Spleen (tissue), 11 donors: ENCODE data around the gene KLK3. TPM values are rescaled to one million over a fixed set of nuclear protein-coding genes. Genes with fewer than 3 reads are reported as not detected.

Experiments used
- DNase-seq: peaks from one replicate; pipeline ENCODE4 v3.0.0-alpha.2; 2020
- H3K27ac ChIP-seq, 8 donors: fragments of 200-600 bp; sonication (generic) in 7 of 8; 1 replicate in 4 of 8; 2 replicates in 4 of 8; pipeline versions ENCODE4 v1.5.0 to v1.8.0; 2016 to 2021; ENCODE audit warnings: inconsistent platforms in 4 of 8, mild to moderate bottlenecking in 4 of 8, moderate library complexity in 1 of 8
- H3K27me3 ChIP-seq, 7 donors: fragments of 200-600 bp; sonication (generic) in 6 of 7; replicated peaks in 1 of 7; 1 replicate in 4 of 7; 2 replicates in 3 of 7; pipeline versions ENCODE4 v1.5.0 to v1.8.0; 2016 to 2021; ENCODE audit warnings: inconsistent platforms in 3 of 7, mild to moderate bottlenecking in 1 of 7
- H3K36me3 ChIP-seq, 6 donors: fragments of 200-600 bp; sonication (generic) in 5 of 6; 1 replicate in 4 of 6; 2 replicates in 2 of 6; pipeline versions ENCODE4 v1.5.0 to v1.8.0; 2016 to 2021; ENCODE audit warnings: inconsistent platforms in 2 of 6
- H3K4me1 ChIP-seq, 6 donors: fragments of 200-600 bp; sonication (generic) in 5 of 6; 1 replicate in 3 of 6; 2 replicates in 3 of 6; pipeline versions ENCODE4 v1.5.0 to v1.8.0; 2016 to 2021; ENCODE audit warnings: inconsistent platforms in 3 of 6
- H3K4me3 ChIP-seq, 8 donors: fragments of 200-600 bp; sonication (generic) in 7 of 8; 1 replicate in 4 of 8; 2 replicates in 4 of 8; pipeline versions ENCODE4 v1.5.0 to v1.8.0; 2016 to 2021; ENCODE audit warnings: inconsistent platforms in 4 of 8, mild to moderate bottlenecking in 4 of 8, moderate library complexity in 2 of 8
- H3K9me3 ChIP-seq, 8 donors: fragments of 200-600 bp; sonication (generic) in 7 of 8; 1 replicate in 4 of 8; 2 replicates in 4 of 8; pipeline versions ENCODE4 v1.5.0 to v1.8.0; 2016 to 2021; ENCODE audit warnings: inconsistent platforms in 4 of 8
- CTCF ChIP-seq, 11 experiments: fragments of 200-600 bp in 7 of 11; fragments of 450-650 bp in 4 of 11; sonication (generic) in 4 of 11; IDR thresholded peaks in 8 of 11; conservative IDR thresholded peaks in 3 of 11; 1 replicate in 7 of 11; 2 replicates in 4 of 11; pipeline versions ENCODE4 v1.4.0 to v1.8.0; 2016 to 2021; ENCODE audit warnings: antibody characterized with exemption in 11 of 11, inconsistent platforms in 4 of 11, mild to moderate bottlenecking in 1 of 11
- POLR2A ChIP-seq, 3 donors: fragments of 450-650 bp; IDR thresholded peaks; one replicate each; pipeline ENCODE4 v1.5.1; 2017; ENCODE audit warnings: antibody characterized with exemption in 3 of 3, mild to moderate bottlenecking in 1 of 3
- POLR2AphosphoS5 ChIP-seq, 3 donors: sonication (generic); formaldehyde crosslinking; IDR thresholded peaks; one replicate each; pipeline ENCODE4 v1.5.1; 2017; ENCODE audit warnings: antibody characterized with exemption in 3 of 3
- WGBS, 5 donors: extraction: QIAGEN DNeasy Blood & Tissue Kit in 3 of 5; methylation state at CpG; one replicate each; pipeline versions ENCODE4 v1.1.5 to v1.1.7; 2013 to 2018; 5-methylcytosine and 5-hydroxymethylcytosine counted together
- intact Hi-C: fragments of 100-400 bp; cut with DNase I; formaldehyde crosslinking; loops from one replicate; pipeline ENCODE4 v1.15.0; 2023; ENCODE audit warnings: low total_unique reads
- polyA plus RNA-seq, 3 donors: library from polyadenylated mRNA; stranded (reverse); fragments of 200-250 nt; gene quantifications; one replicate each; pipeline ENCODE4 v1.2.1, GENCODE V29; 2013
- total RNA-seq, 7 donors: library from RNA; depleted of rRNA in 3 of 7; stranded (reverse); fragments of >200 nt in 3 of 7; fragmentation: NEBNext Ultra II Directional in 4 of 7; extraction: Animal tissue kit (Norgen Biotek cat#: 25700) in 4 of 7; gene quantifications; one replicate each; pipeline versions ENCODE4 v1.1.0 to v1.2.1, GENCODE V29; 2016 to 2021
- donor health status: healthy with polysubstance abuse.
- donor health status: DM: no; HTN: no; CAD: no; lungs with moderate emphysema.
- donor health status: DM: no; HTN: no; CAD: no.
- donor health status: Bipolar disorder and iron deficiency.
- donor health status: healthy.
- donor health status: DM: no; HTN: no; CAD: no.
- donor health status: DM: yes; HTN: yes; CAD: no.

Gene KLK3
- total and polyA plus RNA-seq, 10 donors, result 0.03 TPM; not detected in 9

GRCh38 chr19:50821248-50821612 lies 33.5 kb upstream of the KLK3 start:
- TF ChIP-seq POLR2A (IDR thresholded peaks at IDR 0.05) (no peak), CTCF (IDR thresholded peaks at IDR 0.05 in 8 of 11, conservative IDR thresholded peaks at IDR 0.05 in 3 of 11) (no peak), POLR2AphosphoS5 (IDR thresholded peaks at IDR 0.05) (no peak)
- Histone ChIP-seq H3K9me3 (no peaks in the 10 kb centered on the region), H3K4me3 (peak overlapping the region in 1 of 8 donors; percentile 44), H3K36me3 (no peaks in the 10 kb centered on the region), H3K4me1 (peaks cover 0 to 39% (median 23%) of the 10 kb centered on the region in 6 donors), H3K27me3 (peaks cover 0 to 84% (median 41%) of the 10 kb centered on the region in 7 donors), H3K27ac (peak overlapping the region in 3 of 8 donors; percentile 11 to 82 (median 21))
- intact Hi-C loops, result no loop called here
- 60 to 76% (median 64%) methylated on average over 4 of the region's 4 CpGs for WGBS, 5 donors
- DNase-seq, result no peak

- WGBS, 5 donors, result 64 to 71% (median 70%) methylated on average over 5 to 8 of the region's 8 CpGs
- TF ChIP-seq POLR2A (IDR thresholded peaks at IDR 0.05) (no peak), CTCF (IDR thresholded peaks at IDR 0.05 in 8 of 11, conservative IDR thresholded peaks at IDR 0.05 in 3 of 11) (no peak), POLR2AphosphoS5 (IDR thresholded peaks at IDR 0.05) (no peak)
Observed at GRCh38 chr19:50821622-50822021, 33.1 kb upstream of the KLK3 start.

GRCh38 chr19:50822661-50823208 lies 32.0 kb upstream of the KLK3 start:
- peaks cover 0 to 84% (median 38%) of the 10 kb centered on the region in 7 donors for H3K27me3 ChIP-seq
- no peaks in the 10 kb centered on the region for H3K9me3 ChIP-seq
- 70 to 79% (median 74%) methylated on average over 7 of the region's 7 CpGs for WGBS, 5 donors
- no peak overlapping the region for H3K27ac ChIP-seq
- intact Hi-C loops, result no loop called here
- no peaks in the 10 kb centered on the region for H3K36me3 ChIP-seq
- H3K4me3 ChIP-seq, result no peak overlapping the region
- TF ChIP-seq POLR2AphosphoS5 (IDR thresholded peaks at IDR 0.05) (no peak), CTCF (IDR thresholded peaks at IDR 0.05 in 8 of 11, conservative IDR thresholded peaks at IDR 0.05 in 3 of 11) (no peak)
- H3K4me1 ChIP-seq, result peaks cover 0 to 38% (median 23%) of the 10 kb centered on the region in 6 donors
- no peak for DNase-seq

More at GRCh38 chr19:50821622-50822021, 33.1 kb upstream of the KLK3 start:
- Histone ChIP-seq H3K4me1 (peaks cover 0 to 39% (median 23%) of the 10 kb centered on the region in 6 donors), H3K27ac (no peak overlapping the region), H3K27me3 (peaks cover 0 to 83% (median 41%) of the 10 kb centered on the region in 7 donors), H3K9me3 (no peaks in the 10 kb centered on the region), H3K36me3 (no peaks in the 10 kb centered on the region), H3K4me3 (no peak overlapping the region)
- intact Hi-C loops, result no loop called here
- DNase-seq, result no peak

GRCh38 chr19:50823389-50824042 lies 31.2 kb upstream of the KLK3 start, which contains the start of gene KLK1:
TSS of gene KLK1 (minus strand) at chr19:50823787. CDS start at chr19:50823748, 39 bp downstream.
- DNase-seq, result no peak

More at GRCh38 chr19:50823389-50824042, 31.2 kb upstream of the KLK3 start, which contains the start of gene KLK1:
- Histone ChIP-seq H3K36me3 (no peaks in the 10 kb centered on the region), H3K9me3 (no peaks in the 10 kb centered on the region), H3K27ac (no peak within 1 kb of the TSS), H3K4me3 (no peak within 1 kb of the TSS), H3K4me1 (peaks cover 0 to 30% (median 15%) of the 10 kb centered on the region in 6 donors), H3K27me3 (peaks cover 0 to 76% (median 30%) of the 10 kb centered on the region in 7 donors)
- intact Hi-C loops, result no loop called here
- TF ChIP-seq CTCF (IDR thresholded peaks at IDR 0.05 in 8 of 11, conservative IDR thresholded peaks at IDR 0.05 in 3 of 11), result no peak
- no peak for TF ChIP-seq POLR2A (IDR thresholded peaks at IDR 0.05)
- TF ChIP-seq POLR2AphosphoS5 (IDR thresholded peaks at IDR 0.05), result no peak
- whole genome bisulfite sequencing, 5 donors, result 61 to 72% (median 68%) methylated on average over 13 to 14 of the region's 14 CpGs
